ENCODE measurements around the gene CELF4. TPM values are rescaled to one million over a fixed set of nuclear protein-coding genes. Genes with fewer than 3 reads are reported as not detected.

Gene CELF4
- not detected for total RNA-seq

- POLR2A ChIA-PET, result no interaction called here
- CTCF ChIA-PET, result no interaction called here
These were observed at the start of gene CELF4 for GRCh38 chr18:37565101-37565976. TSS of gene CELF4 (minus strand) at chr18:37565798.

- ChIA-PET CTCF (no interaction called here), POLR2A (no interaction called here)
These were observed 47.6 kb upstream of the CELF4 start for GRCh38 chr18:37613253-37613565.

- POLR2A ChIA-PET, result no interaction called here
- CTCF ChIA-PET, result no interaction called here
These were observed 47.1 kb upstream of the CELF4 start for GRCh38 chr18:37612524-37613252.

- ChIA-PET POLR2A (no interaction called here), CTCF (no interaction called here)
These were observed 46.1 kb upstream of the CELF4 start for GRCh38 chr18:37611614-37612279.

GRCh38 chr18:37608876-37609275, 43.3 kb upstream of the CELF4 start:
- POLR2A ChIA-PET, result no interaction called here
- CTCF ChIA-PET, result no interaction called here

- POLR2A ChIA-PET, result no interaction called here
These were observed 41.7 kb upstream of the CELF4 start for GRCh38 chr18:37607281-37607680.

GRCh38 chr18:37604032-37604431, 38.4 kb upstream of the CELF4 start:
- ChIA-PET POLR2A (no interaction called here), CTCF (no interaction called here)

More at GRCh38 chr18:37607281-37607680, 41.7 kb upstream of the CELF4 start:
- CTCF ChIA-PET, result no interaction called here

- ChIA-PET POLR2A (no interaction called here), CTCF (no interaction called here)
These were observed 33.6 kb upstream of the CELF4 start for GRCh38 chr18:37598966-37599896.

GRCh38 chr18:37598396-37598795, 32.8 kb upstream of the CELF4 start:
- POLR2A ChIA-PET, result no interaction called here
- CTCF ChIA-PET, result no interaction called here

GRCh38 chr18:37590346-37590745, 24.7 kb upstream of the CELF4 start:
- CTCF ChIA-PET, result no interaction called here

GRCh38 chr18:37588289-37588688, 22.7 kb upstream of the CELF4 start:
- ChIA-PET POLR2A (no interaction called here), CTCF (no interaction called here)

More at GRCh38 chr18:37590346-37590745, 24.7 kb upstream of the CELF4 start:
- POLR2A ChIA-PET, result no interaction called here

GRCh38 chr18:37586656-37587225, 21.1 kb upstream of the CELF4 start:
- POLR2A ChIA-PET, result no interaction called here
- CTCF ChIA-PET, result no interaction called here

- ChIA-PET POLR2A (no interaction called here), CTCF (no interaction called here)
These were observed 19.5 kb upstream of the CELF4 start for GRCh38 chr18:37584952-37585695.

- POLR2A ChIA-PET, result no interaction called here
- CTCF ChIA-PET, result no interaction called here
These were observed 18.6 kb upstream of the CELF4 start for GRCh38 chr18:37584217-37584616.

- POLR2A ChIA-PET, result no interaction called here
- CTCF ChIA-PET, result no interaction called here
These were observed 16.7 kb upstream of the CELF4 start for GRCh38 chr18:37582261-37582660.

GRCh38 chr18:37578886-37579513, 13.4 kb upstream of the CELF4 start:
- ChIA-PET POLR2A (no interaction called here), CTCF (no interaction called here)

- ChIA-PET CTCF (no interaction called here), POLR2A (no interaction called here)
These were observed 12.6 kb upstream of the CELF4 start for GRCh38 chr18:37578182-37578678.

GRCh38 chr18:37577051-37577611, 11.5 kb upstream of the CELF4 start:
- ChIA-PET POLR2A (no interaction called here), CTCF (no interaction called here)

Data from activated CD8-positive, alpha-beta memory T cell treated with anti-CD3 and anti-CD28 coated beads for 36 hours (primary cell).